ENCODE data around the gene BRIX1. TPM values are rescaled to one million over a fixed set of nuclear protein-coding genes. Genes with fewer than 3 reads are reported as not detected.
"Not testable (repeated sequence)": the region's sequence is repeated elsewhere in the genome, so short reads cannot be mapped to it uniquely, and the experiment has no call there.

BRIX1 gene
- total RNA-seq, 1 donor from 2014 or later: 38.8 TPM

DNA sequence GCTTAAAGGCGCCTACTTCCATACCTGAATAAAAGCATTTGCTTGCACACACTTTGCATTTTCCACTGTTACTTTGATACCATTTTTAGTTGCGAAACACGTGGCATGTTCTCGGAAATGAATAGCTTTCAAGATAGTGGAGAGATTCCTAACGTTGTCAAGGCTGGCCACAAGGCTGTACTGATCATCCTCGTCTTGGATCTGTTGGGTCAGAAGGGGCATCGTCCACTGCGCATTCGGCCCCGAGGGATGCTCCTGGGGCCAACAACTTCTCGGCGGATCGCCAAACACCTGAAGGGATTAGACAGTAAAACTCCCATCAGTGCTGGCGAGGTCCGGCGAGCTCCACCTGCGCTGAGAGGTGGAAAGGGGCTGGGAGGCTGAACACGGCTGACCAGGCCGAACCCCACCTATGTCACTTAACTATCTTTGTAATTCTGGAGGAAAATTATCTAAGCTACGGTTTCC, 806 bp upstream of the BRIX1 start:
- DNase-seq (ENCODE audit: low spot score): no peak

DNA sequence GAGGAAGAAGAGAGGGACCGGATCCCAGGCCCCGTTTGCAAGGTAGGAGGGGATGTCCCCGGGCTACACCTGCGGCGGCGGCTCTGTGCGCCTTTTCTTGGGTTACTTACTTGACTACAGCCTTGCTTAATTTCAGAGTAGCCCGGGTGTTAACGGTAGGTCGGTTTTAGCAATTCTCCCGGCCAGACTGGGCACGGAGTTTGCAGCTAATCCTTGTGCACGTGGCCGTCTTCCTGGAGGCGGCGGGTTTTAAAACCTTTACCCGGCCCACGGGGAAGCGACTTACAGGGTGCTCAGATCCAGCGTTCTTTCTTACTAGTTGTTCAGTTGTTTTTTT, 313 bp downstream of the BRIX1 start:
- DNase-seq (ENCODE audit: low spot score): no peak

DNA sequence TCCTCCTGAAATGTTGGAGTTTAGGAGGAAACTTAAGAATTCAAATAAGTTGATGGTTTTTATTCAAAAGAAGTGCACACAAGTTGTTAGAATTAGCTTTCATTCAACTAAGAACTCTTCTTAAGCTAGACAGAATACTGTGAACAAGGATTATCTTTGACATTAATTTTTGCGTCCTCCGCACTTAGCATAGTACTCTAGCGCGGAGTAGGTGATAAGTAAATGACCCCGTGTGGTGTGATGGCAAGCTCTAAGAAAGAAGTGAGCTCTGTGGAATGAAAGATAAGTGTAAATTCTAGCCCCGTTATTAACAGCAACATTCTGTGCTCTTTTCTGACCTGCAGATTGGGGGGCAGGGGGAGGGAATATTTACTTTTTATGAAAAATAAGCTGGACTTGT, 1.0 kb downstream of the BRIX1 start:
- DNase-seq (ENCODE audit: low spot score): no peak

DNA sequence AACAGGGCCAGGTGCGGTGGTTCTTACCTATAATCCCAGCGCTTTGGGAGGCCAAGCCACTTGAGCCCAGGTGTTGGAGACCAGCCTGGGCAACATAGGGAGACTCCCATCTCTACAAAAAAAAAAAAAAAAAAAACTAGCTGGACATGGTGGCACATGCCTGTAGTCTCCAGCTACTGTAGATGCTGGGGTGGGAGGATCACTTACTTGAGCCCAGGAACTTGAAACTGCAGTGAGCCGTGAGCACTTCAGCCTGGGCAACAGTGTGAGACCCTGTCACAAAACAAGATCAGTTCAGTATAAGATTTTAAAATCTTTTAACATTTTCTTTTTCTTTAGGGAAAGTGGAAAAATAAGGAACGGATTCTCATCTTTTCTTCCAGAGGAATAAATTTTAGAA, 2.5 kb downstream of the BRIX1 start:
- no peak for DNase-seq (ENCODE audit: low spot score)

DNA sequence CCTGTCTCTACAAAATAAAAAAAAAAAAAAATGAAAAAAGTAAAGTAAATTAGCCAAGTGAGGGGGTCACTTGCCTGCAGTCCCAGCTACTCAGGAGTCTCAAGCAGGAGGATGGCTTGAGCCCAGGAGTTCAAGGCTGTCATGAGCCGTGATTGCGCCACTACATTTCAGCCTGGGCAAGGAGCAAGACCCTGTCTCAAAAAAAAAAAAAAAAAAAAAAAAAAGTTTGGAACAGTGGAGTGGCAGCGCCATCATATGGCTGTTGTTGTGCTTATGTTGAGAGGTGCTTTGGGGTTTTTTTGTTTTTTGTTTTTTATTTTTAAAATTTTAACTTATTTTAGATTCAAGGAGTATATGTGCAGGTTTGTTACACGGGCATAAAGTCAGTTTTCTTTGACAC, 3.6 kb downstream of the BRIX1 start:
- no peak for DNase-seq (ENCODE audit: low spot score)

DNA sequence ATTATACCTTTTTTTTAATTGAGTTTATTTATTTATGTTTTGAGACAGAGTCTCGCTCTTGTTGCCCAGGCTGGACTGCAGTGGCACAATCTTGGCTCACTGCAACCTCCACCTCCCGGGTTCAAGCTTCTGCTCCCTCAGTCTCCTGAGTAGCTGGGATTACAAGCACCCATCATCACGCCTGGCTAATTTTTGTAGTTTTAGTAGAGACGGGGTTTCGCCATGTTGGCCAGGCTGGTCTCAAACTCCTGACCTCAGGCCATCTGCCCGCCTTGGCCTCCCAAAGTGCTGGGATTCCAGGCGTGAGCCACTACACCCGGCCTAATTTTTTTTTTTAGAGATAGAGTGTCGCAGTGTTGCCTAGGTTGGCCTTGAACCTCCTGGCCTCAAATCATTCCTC, 7.7 kb downstream of the BRIX1 start:
- not testable (repeated sequence) for DNase-seq (ENCODE audit: low spot score)

DNA sequence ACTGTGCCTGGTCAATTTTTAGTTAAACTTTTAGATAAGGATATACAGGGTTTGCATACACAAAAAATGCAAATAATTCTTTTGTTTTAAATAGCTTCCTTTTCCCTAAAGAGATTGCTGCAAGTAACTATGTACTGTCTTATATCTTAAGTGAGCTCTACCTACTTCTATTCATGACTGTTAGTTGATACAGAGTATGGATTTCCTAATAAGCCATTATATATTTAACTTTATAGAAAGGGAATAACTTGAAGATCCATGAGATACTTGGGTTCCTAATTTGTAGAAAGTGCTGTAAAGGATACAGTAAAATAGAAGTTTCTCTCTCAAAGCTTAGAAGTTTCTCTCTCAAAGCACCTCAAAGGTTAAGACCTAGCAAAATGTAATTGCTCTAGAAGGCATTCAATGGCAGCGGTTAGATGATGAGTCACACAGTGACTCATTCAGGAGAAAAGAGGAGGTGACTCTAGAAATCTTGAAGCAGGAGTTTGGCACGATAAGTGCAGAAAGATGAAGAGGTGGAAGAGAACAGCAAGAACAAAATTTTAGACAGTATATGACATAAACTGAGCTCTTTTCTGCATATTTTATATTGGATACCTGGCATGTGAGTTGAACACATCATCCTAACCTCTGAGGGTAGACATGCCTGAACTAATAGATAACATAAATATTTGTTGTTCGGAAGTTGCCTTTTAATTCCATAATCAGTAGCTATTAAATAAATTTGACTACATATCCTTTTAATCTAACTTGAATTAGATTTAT, 8.4 kb downstream of the BRIX1 start:
- DNase-seq (ENCODE audit: low spot score): peak; percentile 51

DNA sequence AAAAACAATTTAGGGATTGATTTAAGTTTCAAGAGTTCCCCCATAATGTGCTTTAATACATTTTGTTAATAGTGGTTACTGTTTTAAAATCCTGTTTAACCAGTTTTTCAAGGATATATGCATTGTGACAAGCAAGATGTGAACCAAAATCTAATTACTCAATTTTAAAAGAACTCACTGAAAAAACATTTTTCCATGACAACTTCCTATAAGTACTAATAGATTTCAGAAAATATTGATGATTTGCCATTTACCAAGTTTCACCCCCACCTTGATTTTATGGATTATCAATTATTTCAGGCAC, 8.9 kb downstream of the BRIX1 start:
- DNase-seq (ENCODE audit: low spot score): no peak

DNA sequence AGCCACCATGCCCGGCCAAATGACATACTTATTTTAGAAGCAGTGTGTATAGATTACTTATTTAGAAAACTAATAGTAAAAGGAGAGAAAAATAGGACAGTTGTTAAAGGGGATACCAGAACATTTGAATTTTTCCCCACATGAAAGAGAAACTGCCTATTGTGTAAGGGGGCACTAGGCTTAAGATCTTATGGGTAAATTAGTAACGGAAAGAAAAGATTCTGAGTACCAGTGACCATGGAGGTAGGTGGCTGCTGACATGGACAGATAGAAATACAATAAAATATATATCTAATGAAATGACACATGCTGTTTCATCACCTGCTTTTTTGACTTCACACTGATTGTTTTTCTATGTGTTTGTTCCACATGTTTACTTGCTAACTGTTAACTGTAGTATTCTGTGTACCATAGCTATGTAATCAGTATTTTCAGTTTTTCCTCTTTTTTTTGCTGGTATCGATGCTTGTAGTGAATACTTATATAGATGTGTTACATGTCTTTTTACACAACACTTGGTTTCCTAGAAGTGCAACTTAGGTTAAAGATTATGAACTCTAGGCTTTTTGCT, 10.9 kb downstream of the BRIX1 start:
- no peak for DNase-seq (ENCODE audit: low spot score)

DNA sequence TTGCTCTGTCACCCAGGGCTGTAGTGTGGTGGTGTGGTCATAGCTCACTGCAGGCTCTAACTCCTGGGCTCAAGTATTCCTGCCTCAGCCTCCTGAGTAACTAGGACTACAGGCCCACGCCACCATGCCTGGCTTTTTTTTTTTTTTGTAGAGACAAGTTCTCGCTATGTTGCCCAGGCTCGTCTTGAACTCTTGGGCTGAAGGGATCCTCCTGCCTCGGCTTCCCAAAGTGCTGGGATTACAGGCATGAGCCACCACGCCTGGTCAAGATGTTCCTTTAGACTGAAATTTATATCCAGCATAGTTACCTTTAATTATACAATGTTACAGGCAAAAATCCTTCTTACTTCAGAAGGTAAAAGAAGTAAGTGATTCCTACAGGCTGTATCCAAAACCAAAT, 12.3 kb downstream of the BRIX1 start:
- no peak for DNase-seq (ENCODE audit: low spot score)

DNA sequence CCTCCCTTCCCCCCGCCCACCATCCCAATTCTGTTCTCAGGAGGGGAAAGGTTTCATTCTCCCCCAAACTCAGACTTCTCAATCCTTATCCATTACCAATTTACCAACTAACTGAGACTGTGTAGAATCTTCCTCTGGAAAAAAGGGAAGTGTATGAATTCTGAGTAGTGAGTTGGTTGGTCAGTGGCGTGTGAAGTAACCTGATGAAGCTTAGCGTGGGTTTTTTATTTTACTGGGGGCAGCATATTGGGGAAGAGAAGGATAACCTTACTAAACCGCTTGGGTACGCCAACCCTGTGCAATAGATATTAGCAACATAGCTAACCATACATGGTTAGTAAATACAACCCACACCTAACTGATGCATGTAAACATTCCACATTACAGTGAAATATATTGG, 12.8 kb downstream of the BRIX1 start:
- no peak for DNase-seq (ENCODE audit: low spot score)

GRCh38 chr5:34929134-34929719, 13.7 kb downstream of the BRIX1 start, which contains the start of gene DNAJC21:
Gene DNAJC21 (plus strand): TSS chr5:34929559. CDS start chr5:34929820, 261 bp downstream.
- DNase-seq (ENCODE audit: low spot score): peak; percentile 99

GRCh38 chr5:34929720-34930461, 14.4 kb downstream of the BRIX1 start:
- DNase-seq (ENCODE audit: low spot score): peak; percentile 86

GRCh38 chr5:34930462-34930844, 14.9 kb downstream of the BRIX1 start:
- DNase-seq (ENCODE audit: low spot score): no peak

DNA sequence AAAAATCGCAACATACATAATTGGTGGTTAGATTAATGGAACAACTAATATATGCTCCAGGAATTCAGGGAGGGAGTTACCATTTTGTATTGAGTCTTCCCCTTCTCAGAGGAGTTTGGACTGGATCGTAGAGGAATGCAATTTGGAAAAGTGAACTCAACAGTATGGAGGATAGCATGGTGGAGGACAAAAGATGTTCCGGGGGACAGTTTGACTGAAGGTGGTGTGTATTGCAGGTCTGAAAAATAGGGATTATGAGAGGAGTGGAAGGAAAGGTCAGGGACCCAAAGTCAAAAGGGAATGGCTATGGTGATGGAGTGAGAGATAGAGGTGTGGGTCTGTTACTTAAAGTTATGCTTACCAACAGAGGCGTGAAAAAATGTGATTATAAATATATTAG, 15.4 kb downstream of the BRIX1 start:
- peak; percentile 16 for DNase-seq (ENCODE audit: low spot score)

DNA sequence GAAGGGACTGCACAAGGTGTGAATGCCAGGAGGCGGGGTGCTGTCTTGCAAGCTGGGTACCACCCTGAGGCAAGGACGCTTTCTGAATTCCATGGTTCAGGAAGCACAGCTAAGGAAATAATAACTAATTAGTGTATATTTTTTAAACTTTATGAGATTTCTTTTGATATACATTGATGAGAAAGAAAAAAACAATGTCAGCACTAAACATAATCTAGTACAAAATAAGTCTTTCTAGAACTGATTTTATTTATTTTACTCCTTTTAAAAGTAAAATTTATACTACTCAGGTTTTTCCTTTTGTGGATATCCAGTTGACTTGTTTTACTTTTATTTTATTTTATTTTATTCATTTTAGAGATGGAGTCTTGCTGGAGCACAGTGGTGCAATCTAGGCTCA, 17.4 kb downstream of the BRIX1 start:
- no peak for DNase-seq (ENCODE audit: low spot score)

DNA sequence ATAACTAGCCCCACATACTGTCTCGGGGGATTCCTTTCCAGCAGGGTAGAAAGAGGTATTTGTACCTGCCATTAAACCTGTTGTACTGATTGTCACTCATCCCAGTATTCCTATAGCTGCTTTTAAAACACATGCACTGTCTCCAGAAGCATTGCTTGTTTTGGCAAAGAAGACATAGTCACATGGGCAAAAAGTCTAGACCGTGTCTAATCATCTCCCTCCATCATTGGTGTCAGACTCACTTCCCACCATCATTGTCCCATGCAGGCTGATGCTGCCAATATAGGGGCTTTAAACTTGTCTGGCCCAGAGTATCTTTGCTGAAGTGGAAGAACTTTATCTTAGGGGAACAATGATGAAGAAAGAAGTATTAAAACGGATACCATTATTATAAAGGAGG, 26.4 kb downstream of the BRIX1 start:
- DNase-seq (ENCODE audit: low spot score): no peak

DNA sequence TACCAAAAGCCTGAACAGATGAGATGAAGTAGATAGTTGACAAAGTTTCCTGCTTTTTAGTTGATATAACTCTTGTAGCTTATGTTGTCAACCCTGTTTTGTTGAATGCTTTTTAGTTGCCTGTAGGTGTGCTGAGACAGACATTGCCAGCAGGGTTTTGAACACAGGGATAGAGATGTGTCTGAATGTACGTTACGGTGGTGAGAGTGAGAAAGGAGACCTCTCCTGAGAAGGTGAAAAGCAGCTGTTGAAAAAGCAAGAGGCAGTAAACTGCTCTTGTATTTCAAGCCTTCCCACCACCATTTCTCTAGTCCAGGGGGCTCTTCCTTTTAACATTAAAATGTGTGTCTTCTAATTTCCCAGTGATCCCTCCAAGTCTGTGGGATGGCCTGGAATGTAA, 28.5 kb downstream of the BRIX1 start:
- no peak for DNase-seq (ENCODE audit: low spot score)

DNA sequence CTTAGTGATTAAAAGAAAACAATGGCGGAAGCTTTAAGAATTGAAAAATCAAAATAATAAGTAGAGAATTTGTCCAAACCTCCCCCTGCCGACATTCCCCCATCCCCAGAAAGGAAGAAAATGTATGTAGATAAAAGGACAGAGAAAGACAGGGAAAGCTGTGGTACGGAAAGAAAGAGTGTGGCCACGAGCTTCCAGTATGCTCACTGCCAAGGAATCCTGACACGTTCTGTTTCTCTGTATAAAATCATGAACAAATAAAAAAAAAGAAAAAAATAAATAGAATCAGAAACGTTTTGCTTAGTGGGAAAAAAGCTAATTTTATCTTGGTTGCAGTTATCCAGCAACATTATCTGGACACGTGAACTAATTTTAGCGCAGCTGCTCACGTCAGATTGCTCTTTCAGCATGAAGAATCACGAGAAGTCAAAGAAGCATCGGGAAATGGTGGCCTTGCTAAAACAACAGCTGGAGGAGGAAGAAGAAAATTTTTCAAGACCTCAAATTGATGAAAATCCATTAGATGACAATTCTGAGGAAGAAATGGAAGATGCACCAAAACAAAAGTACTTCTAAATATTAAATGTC, 29.0 kb downstream of the BRIX1 start:
- DNase-seq (ENCODE audit: low spot score): no peak

GRCh38 chr5:34957321-34957720, 41.8 kb downstream of the BRIX1 start:
- no peak for DNase-seq (ENCODE audit: low spot score)

GRCh38 chr5:34957857-34958690, 42.6 kb downstream of the BRIX1 start:
- DNase-seq (ENCODE audit: low spot score): peak; percentile 61
